ENCODE measurements around the gene DISC1.
A peak's percentile ranks its signal among the peaks of the same experiment; 100 is the strongest.
"Not testable (repeated sequence)": the region's sequence is repeated elsewhere in the genome, so short reads cannot be mapped to it uniquely, and the experiment has no call there.

Gene DISC1

DNA sequence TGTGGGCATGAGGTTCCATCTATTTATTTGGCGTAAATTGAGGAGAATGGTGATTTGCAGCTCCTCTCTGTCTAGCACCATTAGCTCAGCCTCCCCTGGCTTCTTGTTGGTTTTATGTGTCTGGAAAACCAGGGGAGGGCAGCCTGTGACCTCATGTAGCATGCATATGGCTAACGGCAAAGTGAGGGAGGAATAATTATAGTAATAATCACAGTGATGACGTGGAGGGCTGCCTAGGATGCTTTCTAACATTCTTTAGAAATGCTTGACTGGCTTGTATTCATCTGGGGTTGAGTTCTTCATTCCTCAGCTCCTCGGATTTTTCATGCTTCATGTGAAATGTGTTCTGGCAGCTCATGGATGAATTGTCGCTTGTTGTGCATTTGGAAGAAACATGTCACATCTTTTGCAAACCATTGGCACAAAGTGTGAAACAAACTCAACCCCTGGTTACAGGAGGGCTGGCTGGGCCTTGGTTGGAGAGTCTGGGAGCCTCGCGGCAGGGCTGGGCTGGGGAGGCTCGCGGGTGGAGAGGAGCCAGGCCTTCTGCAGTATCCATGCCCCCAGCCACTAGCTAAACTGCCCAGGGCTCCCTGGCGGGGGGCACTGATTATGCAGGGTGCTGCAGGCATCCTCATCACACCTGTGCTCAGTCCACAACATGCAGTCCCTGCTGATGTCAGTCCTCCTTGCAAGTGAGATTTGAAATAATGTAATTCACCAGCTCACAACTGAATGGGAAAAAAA, 149.6 kb downstream of the DISC1 start:
- no peak overlapping the region for H3K9ac ChIP-seq (ENCODE audit: low read depth in 1 of 2, low read length in 2 of 2)
- no peak overlapping the region for H3K4me3 ChIP-seq (ENCODE audit: low read depth in 1 of 2, low read length in 2 of 2)
- H3K27me3 ChIP-seq (ENCODE audit: control insufficient read depth in 1 of 2, insufficient read depth in 2 of 2, low read length in 2 of 2) = no peaks in the 10 kb centered on the region
- no peaks in the 10 kb centered on the region for H3K9me3 ChIP-seq (ENCODE audit: control insufficient read depth in 1 of 2, low read length in 2 of 2)
- peaks cover 0 to 7% of the 10 kb centered on the region in 2 donors for H3K36me3 ChIP-seq (ENCODE audit: control insufficient read depth in 1 of 2, insufficient read depth in 2 of 2, low read length in 2 of 2)
- H3K27ac ChIP-seq (ENCODE audit: low read depth, low read length) = no peak overlapping the region
- H3K4me1 ChIP-seq (ENCODE audit: control insufficient read depth in 1 of 2, insufficient read depth in 2 of 2, low read length in 2 of 2) = no peaks in the 10 kb centered on the region

DNA sequence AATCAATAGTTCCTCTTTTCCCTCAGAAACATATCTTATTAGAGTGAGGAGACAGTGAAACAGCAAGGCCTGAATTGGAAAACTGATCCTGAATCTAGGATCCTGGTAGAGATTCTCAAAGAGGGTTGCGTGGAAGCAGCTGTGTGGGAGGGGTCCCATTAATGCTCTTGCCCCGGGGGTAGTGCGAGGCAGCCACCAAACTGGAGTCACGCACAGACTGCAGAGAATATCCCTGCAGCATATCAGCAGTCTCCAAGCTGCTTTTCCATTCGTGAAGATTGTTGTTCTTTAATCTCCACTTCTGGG, 150.1 kb downstream of the DISC1 start:
- Histone ChIP-seq H3K36me3 (ENCODE audit: control insufficient read depth in 1 of 2, insufficient read depth in 2 of 2, low read length in 2 of 2) (peaks cover 0 to 4% of the 10 kb centered on the region in 2 donors), H3K27ac (ENCODE audit: low read depth, low read length) (no peak overlapping the region)

DNA sequence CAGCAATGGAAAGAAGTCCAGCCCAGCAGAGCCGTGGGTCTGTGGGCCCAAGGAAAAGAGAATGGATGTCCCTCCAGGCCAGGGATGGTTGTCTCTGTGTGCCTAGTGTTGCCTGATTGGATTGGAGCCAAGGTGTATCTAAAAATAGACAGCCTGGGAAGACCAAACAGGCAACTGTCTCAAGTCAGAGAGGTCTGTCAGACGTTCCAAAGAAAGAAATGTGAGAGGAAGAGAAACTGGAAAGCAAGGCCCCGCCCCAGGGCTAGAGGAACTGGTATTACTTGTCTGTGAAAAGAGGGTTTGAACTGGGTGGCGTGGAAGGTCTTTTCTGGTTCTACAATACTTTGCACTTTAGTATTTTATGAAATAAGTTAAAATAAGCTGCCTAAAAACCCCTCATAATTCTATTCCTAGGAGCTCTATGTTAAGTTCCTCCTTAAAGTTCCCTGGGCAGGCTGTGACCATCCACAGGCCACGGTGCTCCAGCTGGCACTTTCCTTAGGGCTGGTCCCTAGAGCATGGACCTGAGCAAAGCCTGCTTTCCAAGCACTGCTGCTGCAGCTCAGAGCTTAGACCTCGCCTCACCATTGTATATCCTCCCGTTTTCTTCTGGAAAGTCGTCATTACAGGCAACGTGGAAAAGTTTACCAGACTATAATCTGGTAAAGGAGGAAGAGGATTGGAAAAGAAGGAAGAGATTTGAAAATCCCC, 151.6 kb downstream of the DISC1 start:
- H3K36me3 ChIP-seq (ENCODE audit: control insufficient read depth in 1 of 2, insufficient read depth in 2 of 2, low read length in 2 of 2) = no peaks in the 10 kb centered on the region
- no peaks in the 10 kb centered on the region for H3K4me1 ChIP-seq (ENCODE audit: control insufficient read depth in 1 of 2, insufficient read depth in 2 of 2, low read length in 2 of 2)
- no peaks in the 10 kb centered on the region for H3K27me3 ChIP-seq (ENCODE audit: control insufficient read depth in 1 of 2, insufficient read depth in 2 of 2, low read length in 2 of 2)
- no peaks in the 10 kb centered on the region for H3K9me3 ChIP-seq (ENCODE audit: control insufficient read depth in 1 of 2, low read length in 2 of 2)
- no peak overlapping the region for H3K9ac ChIP-seq (ENCODE audit: low read depth in 1 of 2, low read length in 2 of 2)
- no peak overlapping the region for H3K27ac ChIP-seq (ENCODE audit: low read depth, low read length)
- no peak overlapping the region for H3K4me3 ChIP-seq (ENCODE audit: low read depth in 1 of 2, low read length in 2 of 2)

More for the DNA sequence above, 150.1 kb downstream of the DISC1 start:
- Histone ChIP-seq H3K9ac (ENCODE audit: low read depth in 1 of 2, low read length in 2 of 2) (no peak overlapping the region), H3K4me1 (ENCODE audit: control insufficient read depth in 1 of 2, insufficient read depth in 2 of 2, low read length in 2 of 2) (no peaks in the 10 kb centered on the region), H3K4me3 (ENCODE audit: low read depth in 1 of 2, low read length in 2 of 2) (no peak overlapping the region), H3K27me3 (ENCODE audit: control insufficient read depth in 1 of 2, insufficient read depth in 2 of 2, low read length in 2 of 2) (no peaks in the 10 kb centered on the region), H3K9me3 (ENCODE audit: control insufficient read depth in 1 of 2, low read length in 2 of 2) (no peaks in the 10 kb centered on the region)

DNA sequence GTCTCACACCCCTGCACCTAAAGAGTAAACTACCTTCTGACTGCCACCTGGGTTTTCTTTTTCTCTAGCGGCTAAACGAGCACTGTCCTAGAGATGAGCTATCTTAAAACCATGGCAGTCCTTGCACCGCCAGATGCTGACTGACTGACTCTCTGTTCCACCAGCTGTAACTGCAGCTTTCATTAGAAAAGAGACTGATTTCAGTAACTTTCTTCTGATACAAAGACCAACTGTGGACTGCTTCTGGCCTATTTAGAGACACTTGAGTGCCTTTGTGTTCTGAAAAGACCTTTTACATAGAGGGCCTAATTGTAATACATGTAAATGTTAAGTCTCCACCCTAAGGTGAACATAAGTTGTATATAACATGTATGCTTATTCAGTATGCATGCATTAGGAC, 152.5 kb downstream of the DISC1 start:
- no peak overlapping the region for H3K9ac ChIP-seq (ENCODE audit: low read depth in 1 of 2, low read length in 2 of 2)
- H3K27me3 ChIP-seq (ENCODE audit: control insufficient read depth in 1 of 2, insufficient read depth in 2 of 2, low read length in 2 of 2) = no peaks in the 10 kb centered on the region
- no peaks in the 10 kb centered on the region for H3K4me1 ChIP-seq (ENCODE audit: control insufficient read depth in 1 of 2, insufficient read depth in 2 of 2, low read length in 2 of 2)
- H3K4me3 ChIP-seq (ENCODE audit: low read depth in 1 of 2, low read length in 2 of 2) = no peak overlapping the region
- no peaks in the 10 kb centered on the region for H3K36me3 ChIP-seq (ENCODE audit: control insufficient read depth in 1 of 2, insufficient read depth in 2 of 2, low read length in 2 of 2)
- no peaks in the 10 kb centered on the region for H3K9me3 ChIP-seq (ENCODE audit: control insufficient read depth in 1 of 2, low read length in 2 of 2)
- H3K27ac ChIP-seq (ENCODE audit: low read depth, low read length) = no peak overlapping the region

DNA sequence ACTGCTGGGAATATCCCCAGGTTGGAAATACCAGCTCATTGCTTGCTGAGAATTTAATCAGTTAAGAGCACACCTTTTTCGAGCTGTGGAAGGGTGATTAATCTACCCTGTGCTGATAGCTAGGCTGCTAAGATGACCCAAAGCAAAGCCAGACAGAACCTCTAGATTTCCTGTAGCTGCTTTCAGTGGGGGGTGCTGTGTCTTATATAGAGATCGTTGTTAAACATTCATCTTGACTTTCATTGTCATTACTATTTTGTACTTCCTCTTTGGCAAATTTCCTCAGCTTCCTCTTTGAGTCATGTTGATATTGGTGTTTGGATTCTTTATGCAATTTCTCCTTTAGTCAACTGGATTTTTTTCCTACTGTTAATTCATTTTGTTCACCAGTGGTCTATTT, 155.3 kb downstream of the DISC1 start:
- no peak overlapping the region for H3K9ac ChIP-seq (ENCODE audit: low read depth in 1 of 2, low read length in 2 of 2)
- H3K27ac ChIP-seq (ENCODE audit: low read depth, low read length) = no peak overlapping the region
- no peaks in the 10 kb centered on the region for H3K27me3 ChIP-seq (ENCODE audit: control insufficient read depth in 1 of 2, insufficient read depth in 2 of 2, low read length in 2 of 2)
- no peaks in the 10 kb centered on the region for H3K9me3 ChIP-seq (ENCODE audit: control insufficient read depth in 1 of 2, low read length in 2 of 2)
- H3K4me3 ChIP-seq (ENCODE audit: low read depth in 1 of 2, low read length in 2 of 2) = peak overlapping the region in 1 of 2 donors; percentile 7
- H3K4me1 ChIP-seq (ENCODE audit: control insufficient read depth in 1 of 2, insufficient read depth in 2 of 2, low read length in 2 of 2) = no peaks in the 10 kb centered on the region
- no peaks in the 10 kb centered on the region for H3K36me3 ChIP-seq (ENCODE audit: control insufficient read depth in 1 of 2, insufficient read depth in 2 of 2, low read length in 2 of 2)

DNA sequence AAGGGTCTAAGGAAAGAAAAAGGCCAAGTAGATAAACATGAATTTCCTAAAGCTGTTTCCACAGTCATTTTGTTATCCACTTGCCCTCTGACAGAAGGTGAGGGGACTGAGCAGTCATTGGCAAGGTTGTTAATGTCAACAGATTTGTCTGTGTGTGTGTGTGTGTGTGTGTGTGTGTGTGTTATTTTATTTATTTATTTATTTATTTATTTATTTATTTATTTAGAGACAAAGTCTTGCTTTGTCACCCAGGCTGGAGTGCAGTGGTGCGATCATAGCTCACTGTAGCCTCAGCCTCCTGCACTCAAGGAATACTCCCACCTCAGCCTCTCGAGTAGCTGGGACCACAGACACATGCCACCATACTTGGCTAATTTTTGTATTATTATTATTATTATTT, 158.5 kb downstream of the DISC1 start:
- not testable (repeated sequence) for H3K27me3 ChIP-seq (ENCODE audit: control insufficient read depth in 1 of 2, insufficient read depth in 2 of 2, low read length in 2 of 2); H3K9me3 ChIP-seq (ENCODE audit: control insufficient read depth in 1 of 2, low read length in 2 of 2)

DNA sequence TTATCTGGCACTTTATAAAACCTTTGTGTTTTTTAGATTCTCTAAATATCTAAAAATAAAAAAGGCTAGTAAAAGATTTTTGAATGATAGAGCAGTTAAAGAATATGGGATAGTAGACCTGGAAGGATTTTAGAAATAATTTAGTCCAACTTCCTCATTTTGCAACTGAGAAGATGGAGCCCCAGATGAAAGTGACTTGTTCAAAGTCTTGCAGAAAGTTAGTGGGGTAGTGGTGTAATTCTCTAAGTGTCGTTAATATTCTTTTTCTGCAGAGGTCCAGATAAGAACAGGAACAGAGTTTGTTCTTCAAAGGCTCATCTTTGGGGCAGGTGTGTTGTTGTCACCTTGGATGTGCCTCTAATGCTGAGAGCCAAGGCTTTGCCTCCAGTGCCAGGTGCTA, 159.5 kb downstream of the DISC1 start:
- no peak overlapping the region for H3K27ac ChIP-seq (ENCODE audit: low read depth, low read length)

More for the DNA sequence above, 158.5 kb downstream of the DISC1 start:
- not testable (repeated sequence) for H3K4me3 ChIP-seq (ENCODE audit: low read depth in 1 of 2, low read length in 2 of 2); H3K27ac ChIP-seq (ENCODE audit: low read depth, low read length); H3K36me3 ChIP-seq (ENCODE audit: control insufficient read depth in 1 of 2, insufficient read depth in 2 of 2, low read length in 2 of 2); H3K9ac ChIP-seq (ENCODE audit: low read depth in 1 of 2, low read length in 2 of 2); H3K4me1 ChIP-seq (ENCODE audit: control insufficient read depth in 1 of 2, insufficient read depth in 2 of 2, low read length in 2 of 2)

DNA sequence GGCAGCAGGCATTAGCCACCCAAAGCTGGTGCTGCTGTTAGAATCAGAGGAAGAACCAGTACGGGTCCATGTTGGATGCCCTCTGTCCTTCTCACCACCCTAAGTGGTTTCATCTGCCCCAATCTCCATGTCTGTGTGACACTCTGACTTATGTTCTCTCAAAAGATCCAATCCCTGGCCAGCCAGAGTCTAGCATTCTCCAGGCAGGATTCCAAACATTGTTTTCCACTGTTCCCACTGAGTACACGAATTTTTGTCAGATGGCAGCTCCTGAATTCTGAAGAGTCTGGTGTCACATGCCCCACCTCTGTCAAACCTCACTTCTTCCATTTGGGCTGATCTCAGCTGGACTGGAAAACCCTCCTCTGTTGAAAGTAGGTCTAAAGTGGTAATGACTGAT, 166.0 kb downstream of the DISC1 start:
- Histone ChIP-seq H3K4me3 (ENCODE audit: low read depth in 1 of 2, low read length in 2 of 2) (no peak overlapping the region), H3K9me3 (ENCODE audit: control insufficient read depth in 1 of 2, low read length in 2 of 2) (peaks cover 0 to 2% of the 10 kb centered on the region in 2 donors), H3K27ac (ENCODE audit: low read depth, low read length) (no peak overlapping the region), H3K4me1 (ENCODE audit: control insufficient read depth in 1 of 2, insufficient read depth in 2 of 2, low read length in 2 of 2) (no peaks in the 10 kb centered on the region), H3K36me3 (ENCODE audit: control insufficient read depth in 1 of 2, insufficient read depth in 2 of 2, low read length in 2 of 2) (no peaks in the 10 kb centered on the region), H3K9ac (ENCODE audit: low read depth in 1 of 2, low read length in 2 of 2) (no peak overlapping the region), H3K27me3 (ENCODE audit: control insufficient read depth in 1 of 2, insufficient read depth in 2 of 2, low read length in 2 of 2) (no peaks in the 10 kb centered on the region)

More for the DNA sequence above, 159.5 kb downstream of the DISC1 start:
- Histone ChIP-seq H3K4me3 (ENCODE audit: low read depth in 1 of 2, low read length in 2 of 2) (no peak overlapping the region), H3K9ac (ENCODE audit: low read depth in 1 of 2, low read length in 2 of 2) (no peak overlapping the region), H3K36me3 (ENCODE audit: control insufficient read depth in 1 of 2, insufficient read depth in 2 of 2, low read length in 2 of 2) (no peaks in the 10 kb centered on the region), H3K27me3 (ENCODE audit: control insufficient read depth in 1 of 2, insufficient read depth in 2 of 2, low read length in 2 of 2) (no peaks in the 10 kb centered on the region), H3K4me1 (ENCODE audit: control insufficient read depth in 1 of 2, insufficient read depth in 2 of 2, low read length in 2 of 2) (no peaks in the 10 kb centered on the region), H3K9me3 (ENCODE audit: control insufficient read depth in 1 of 2, low read length in 2 of 2) (peaks cover 0 to 2% of the 10 kb centered on the region in 2 donors)

DNA sequence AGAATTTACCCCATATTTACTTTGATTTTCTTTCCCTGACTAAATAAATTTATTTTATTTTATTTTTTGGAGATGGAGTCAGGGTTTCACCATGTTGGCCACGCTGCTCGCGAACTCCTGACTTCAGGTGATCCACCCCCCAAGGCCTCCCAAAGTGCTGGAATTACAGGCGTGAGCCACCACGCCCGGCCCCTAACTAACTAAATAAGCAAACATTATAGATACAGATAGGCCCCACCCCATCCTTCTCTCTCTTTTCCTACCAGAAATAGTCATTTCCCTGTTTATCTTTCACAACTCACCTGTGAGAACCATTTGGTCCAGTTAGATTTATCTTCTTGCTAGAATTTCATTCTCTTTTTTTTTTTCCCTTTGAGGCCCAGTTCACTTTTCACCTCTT, 167.3 kb downstream of the DISC1 start:
- Histone ChIP-seq H3K36me3 (ENCODE audit: control insufficient read depth in 1 of 2, insufficient read depth in 2 of 2, low read length in 2 of 2) (no peaks in the 10 kb centered on the region), H3K4me3 (ENCODE audit: low read depth in 1 of 2, low read length in 2 of 2) (no peak overlapping the region), H3K9ac (ENCODE audit: low read depth in 1 of 2, low read length in 2 of 2) (no peak overlapping the region), H3K27ac (ENCODE audit: low read depth, low read length) (no peak overlapping the region), H3K4me1 (ENCODE audit: control insufficient read depth in 1 of 2, insufficient read depth in 2 of 2, low read length in 2 of 2) (no peaks in the 10 kb centered on the region), H3K27me3 (ENCODE audit: control insufficient read depth in 1 of 2, insufficient read depth in 2 of 2, low read length in 2 of 2) (no peaks in the 10 kb centered on the region), H3K9me3 (ENCODE audit: control insufficient read depth in 1 of 2, low read length in 2 of 2) (peaks cover 0 to 2% of the 10 kb centered on the region in 2 donors)

DNA sequence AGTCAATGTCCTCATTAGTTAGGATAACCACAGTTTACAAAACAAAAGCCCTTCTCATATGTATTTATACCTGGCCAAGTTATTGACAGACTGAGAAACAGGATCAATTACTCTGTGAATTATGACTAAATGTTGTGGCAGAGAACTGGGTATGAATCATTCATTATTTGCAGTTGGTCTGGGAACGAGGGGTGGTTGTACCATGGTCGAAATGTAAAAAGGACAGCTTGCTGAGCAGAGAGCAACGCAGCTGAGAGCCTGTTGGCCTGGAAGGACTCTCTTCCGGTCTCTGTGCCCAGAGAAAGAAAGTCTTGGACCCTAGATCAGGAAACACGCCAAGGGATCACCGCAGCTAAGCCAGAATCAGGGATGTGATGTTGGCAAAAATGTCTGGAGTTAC, 169.6 kb downstream of the DISC1 start:
- Histone ChIP-seq H3K9ac (ENCODE audit: low read depth in 1 of 2, low read length in 2 of 2) (no peak overlapping the region), H3K4me3 (ENCODE audit: low read depth in 1 of 2, low read length in 2 of 2) (no peak overlapping the region), H3K27me3 (ENCODE audit: control insufficient read depth in 1 of 2, insufficient read depth in 2 of 2, low read length in 2 of 2) (no peaks in the 10 kb centered on the region), H3K27ac (ENCODE audit: low read depth, low read length) (no peak overlapping the region), H3K36me3 (ENCODE audit: control insufficient read depth in 1 of 2, insufficient read depth in 2 of 2, low read length in 2 of 2) (no peaks in the 10 kb centered on the region), H3K9me3 (ENCODE audit: control insufficient read depth in 1 of 2, low read length in 2 of 2) (no peaks in the 10 kb centered on the region), H3K4me1 (ENCODE audit: control insufficient read depth in 1 of 2, insufficient read depth in 2 of 2, low read length in 2 of 2) (no peaks in the 10 kb centered on the region)
